ENCODE measurements around the gene ATF6B. TPM values are rescaled to one million over a fixed set of nuclear protein-coding genes. Genes with fewer than 3 reads are reported as not detected.

The ATF6B gene
- total and polyA plus RNA-seq, 9 donors: 27.8 to 100 (median 72.9) TPM

GRCh38 chr6:32084780-32085179, 43.3 kb downstream of the ATF6B start:
- DNase-seq: no peak
- H3K9me3 ChIP-seq: no peaks in the 10 kb centered on the region
- H3K27ac ChIP-seq: no peak overlapping the region
- H3K36me3 ChIP-seq: no peaks in the 10 kb centered on the region
- 88 to 92% (median 92%) methylated on average over 2 of the region's 2 CpGs for WGBS, 3 donors
- no peaks in the 10 kb centered on the region for H3K27me3 ChIP-seq
- H3K4me1 ChIP-seq (ENCODE audit: insufficient read depth): peaks cover 14% of the 10 kb centered on the region
- TF ChIP-seq EP300 (IDR thresholded peaks at IDR 0.05): no peak
- TF ChIP-seq POLR2A (IDR thresholded peaks at IDR 0.05): no peak
- TF ChIP-seq CTCF (IDR thresholded peaks at IDR 0.05): no peak
- H3K4me3 ChIP-seq: no peak overlapping the region
- intact Hi-C loops (cut with DNase I): loop anchor here in 1 of 4 donors (10.0 kb wide), 1 partner anchor 70 kb away; the partner anchor contains the start of genes PPT2 and PRRT1

GRCh38 chr6:32083812-32084768, 44.0 kb downstream of the ATF6B start:
- no peaks in the 10 kb centered on the region for H3K27me3 ChIP-seq
- H3K9me3 ChIP-seq: no peaks in the 10 kb centered on the region
- H3K36me3 ChIP-seq: no peaks in the 10 kb centered on the region
- WGBS, 3 donors: 92 to 94% (median 93%) methylated on average over 22 of the region's 22 CpGs
- H3K4me1 ChIP-seq (ENCODE audit: insufficient read depth): peaks cover 14% of the 10 kb centered on the region
- H3K4me3 ChIP-seq: no peak overlapping the region
- no peak for DNase-seq
- no peak for TF ChIP-seq CTCF (IDR thresholded peaks at IDR 0.05)
- no peak for TF ChIP-seq EP300 (IDR thresholded peaks at IDR 0.05)
- TF ChIP-seq POLR2A (IDR thresholded peaks at IDR 0.05): no peak
- intact Hi-C loops (cut with DNase I): loop anchor here in 1 of 4 donors (10.0 kb wide), 1 partner anchor 71 kb away; the partner anchor contains the start of genes PPT2 and PRRT1
- no peak overlapping the region for H3K27ac ChIP-seq

DNA sequence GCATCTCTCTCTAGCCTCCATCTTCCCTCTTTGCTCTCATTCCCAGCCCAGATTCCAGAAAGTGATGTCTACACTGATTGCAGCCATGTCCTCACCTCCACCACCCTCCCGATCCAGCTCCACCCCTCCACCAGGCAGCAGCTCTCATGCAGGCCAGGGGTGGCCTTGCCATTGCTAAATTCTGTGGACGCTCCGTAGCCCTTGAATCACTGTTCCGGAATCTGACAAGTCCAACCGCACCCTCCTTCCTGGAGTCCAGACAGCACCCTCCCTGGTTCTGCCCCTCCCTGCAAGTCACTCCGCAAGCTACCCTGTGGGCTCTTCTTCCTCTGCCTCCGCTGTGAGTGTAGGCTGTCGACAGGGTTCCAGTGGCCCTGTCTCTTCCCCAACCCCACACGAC, 45.1 kb downstream of the ATF6B start:
- TF ChIP-seq CTCF (IDR thresholded peaks at IDR 0.05) (no peak), POLR2A (IDR thresholded peaks at IDR 0.05) (no peak), EP300 (IDR thresholded peaks at IDR 0.05) (no peak)
- Histone ChIP-seq H3K9me3 (no peaks in the 10 kb centered on the region), H3K4me3 (no peak overlapping the region), H3K36me3 (no peaks in the 10 kb centered on the region), H3K27me3 (no peaks in the 10 kb centered on the region), H3K27ac (no peak overlapping the region), H3K4me1 (ENCODE audit: insufficient read depth) (peaks cover 14% of the 10 kb centered on the region)
- intact Hi-C loops (cut with DNase I): loop anchor here in 1 of 4 donors (10.0 kb wide), 1 partner anchor 72 kb away; the partner anchor contains the start of genes PPT2 and PRRT1
- peak in 3 of 5 donors; percentile 55 to 82 (median 56) for DNase-seq
- 46 to 70% (median 60%) methylated on average over 9 of the region's 9 CpGs for WGBS, 3 donors

DNA sequence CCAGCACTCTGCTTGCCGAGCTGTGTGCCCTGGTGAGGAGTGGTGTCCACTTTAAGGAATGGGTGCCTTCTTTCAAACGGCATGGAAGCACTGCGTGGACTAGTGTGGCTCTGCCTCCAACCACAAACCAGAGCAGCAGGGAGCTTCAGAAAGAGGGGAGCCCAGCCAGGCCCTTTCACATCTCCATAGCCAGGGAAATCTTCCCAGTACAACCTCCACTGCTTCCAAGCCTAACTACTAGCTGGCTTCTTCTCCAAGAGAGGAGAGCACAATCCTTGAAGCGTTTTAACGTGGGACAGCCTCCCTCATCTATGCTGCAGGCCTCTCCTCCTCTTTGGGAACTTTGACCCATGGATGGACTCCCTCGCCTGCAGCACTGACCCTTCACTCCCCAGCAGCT, 45.6 kb downstream of the ATF6B start:
- Histone ChIP-seq H3K27me3 (no peaks in the 10 kb centered on the region), H3K4me1 (ENCODE audit: insufficient read depth) (peaks cover 14% of the 10 kb centered on the region), H3K9me3 (no peaks in the 10 kb centered on the region), H3K36me3 (no peaks in the 10 kb centered on the region), H3K27ac (peak overlapping the region; percentile 63 to 82), H3K4me3 (no peak overlapping the region)
- TF ChIP-seq POLR2A (IDR thresholded peaks at IDR 0.05): no peak
- no peak for TF ChIP-seq CTCF (IDR thresholded peaks at IDR 0.05)
- no peak for TF ChIP-seq EP300 (IDR thresholded peaks at IDR 0.05)
- 27 to 36% (median 33%) methylated on average over 6 of the region's 6 CpGs for WGBS, 3 donors
- intact Hi-C loops (cut with DNase I): loop anchor here in 1 of 4 donors (10.0 kb wide), 1 partner anchor 72 kb away; the partner anchor contains the start of genes PPT2 and PRRT1
- DNase-seq: no peak
